PFSK-1 (cell line): Measurements from ENCODE around the gene INSC.

Experiments used
- FOXP2 ChIP-seq: optimal IDR thresholded peaks from 2 replicates; pipeline ENCODE3; 2011; ENCODE audit warnings: borderline replicate concordance, control low read depth, inconsistent platforms; ENCODE audit not compliant: insufficient read depth; ENCODE audit errors: extremely low read length, extremely low read depth
- POLR2AphosphoS5 ChIP-seq: IDR thresholded peaks from 2 replicates; pipeline ENCODE4 v1.6.1; 2012; ENCODE audit warnings: low read depth, mild to moderate bottlenecking, control low read depth, low read length, moderate library complexity
- REST ChIP-seq, 2 experiments: IDR thresholded peaks; 2 replicates each; pipeline versions ENCODE4 v1.6.1 to v1.8.0; 2011 to 2012; ENCODE audit warnings: low read depth in 2 of 2, low read length in 2 of 2, control low read depth in 1 of 2, inconsistent platforms in 1 of 2, mild to moderate bottlenecking in 1 of 2, moderate library complexity in 1 of 2; ENCODE audit not compliant: insufficient read depth in 1 of 2
- SIN3A ChIP-seq: IDR thresholded peaks from 2 replicates; pipeline ENCODE4 v1.6.1; 2012; ENCODE audit warnings: mild to moderate bottlenecking, low read length, moderate library complexity, borderline replicate concordance; ENCODE audit not compliant: insufficient read depth
- TAF1 ChIP-seq: IDR thresholded peaks from 2 replicates; pipeline ENCODE4 v1.6.1; 2012; ENCODE audit warnings: low read length, control low read depth, borderline replicate concordance; ENCODE audit not compliant: insufficient read depth

The INSC gene

GRCh38 chr11:15228331-15228849 lies 113.7 kb downstream of the INSC start:
- no peak for TF ChIP-seq SIN3A
- no peak for TF ChIP-seq TAF1
- no peak for TF ChIP-seq REST (IDR thresholded peaks at IDR 0.05; ENCODE audit: insufficient read depth in 1 of 2, low read depth in 2 of 2, low read length in 2 of 2)
- TF ChIP-seq POLR2AphosphoS5: no peak

GRCh38 chr11:15229069-15229468 lies 114.3 kb downstream of the INSC start:
- no peak for TF ChIP-seq SIN3A
- no peak for TF ChIP-seq POLR2AphosphoS5
- TF ChIP-seq REST (IDR thresholded peaks at IDR 0.05; ENCODE audit: insufficient read depth in 1 of 2, low read depth in 2 of 2, low read length in 2 of 2): no peak
- TF ChIP-seq TAF1: no peak
- no peak for TF ChIP-seq FOXP2

GRCh38 chr11:15232496-15232895 lies 117.8 kb downstream of the INSC start:
- no peak for TF ChIP-seq REST (IDR thresholded peaks at IDR 0.05; ENCODE audit: insufficient read depth in 1 of 2, low read depth in 2 of 2, low read length in 2 of 2)
- TF ChIP-seq TAF1: no peak
- no peak for TF ChIP-seq FOXP2
- no peak for TF ChIP-seq POLR2AphosphoS5
- TF ChIP-seq SIN3A: no peak

GRCh38 chr11:15233371-15234165 lies 118.8 kb downstream of the INSC start:
- TF ChIP-seq TAF1 (no peak), FOXP2 (no peak), REST (IDR thresholded peaks at IDR 0.05; ENCODE audit: insufficient read depth in 1 of 2, low read depth in 2 of 2, low read length in 2 of 2) (no peak)

- TF ChIP-seq SIN3A (no peak), REST (IDR thresholded peaks at IDR 0.05; ENCODE audit: insufficient read depth in 1 of 2, low read depth in 2 of 2, low read length in 2 of 2) (no peak), POLR2AphosphoS5 (no peak), TAF1 (no peak), FOXP2 (no peak)
Observed at GRCh38 chr11:15234796-15235195, 120.1 kb downstream of the INSC start.
